HCT116 (cell line): Measurements from ENCODE around the gene GPC4. TPM values are rescaled to one million over a fixed set of nuclear protein-coding genes. Genes with fewer than 3 reads are reported as not detected.

Experiments used
- ATAC-seq: fragments of 200-7000 bp; cut with Tn5 transposase; 2 replicates; pipeline ENCODE4 v1.9.1; 2020; ENCODE audit warnings: mild to moderate bottlenecking, moderate library complexity
- BruUV-seq: library from RNA; stranded (reverse); fragments of 400-500 nt; replicated peaks from 2 replicates; lab custom pipeline; 2021; lab: Mats Ljungman, UMichigan
- CTCF ChIA-PET: fragments of 300-600 bp; sonication (Branson Sonifier 250); formaldehyde crosslinking; loops from one replicate; lab custom pipeline; 2021; ENCODE audit warnings: antibody characterized with exemption; lab: Charles Lee
- POLR2A ChIA-PET: fragments of 300-600, 350-600 bp; sonication (Branson Sonifier 250); formaldehyde crosslinking; loops from one replicate; lab custom pipeline; 2021; ENCODE audit warnings: antibody characterized with exemption; lab: Charles Lee
- RAD21 ChIA-PET, 2 experiments: fragments of 300-600 bp; sonication (Branson Sonifier 250); formaldehyde crosslinking; loops; one replicate each; lab custom pipeline; 2023; ENCODE audit warnings: low total read pairs in 2 of 2; ENCODE audit not compliant: uncharacterized antibody in 2 of 2, unreplicated experiment in 2 of 2, low non-redundant PET in 1 of 2; lab: Charles Lee
- DNase-seq: peaks from one replicate; pipeline ENCODE4 v3.0.0-alpha.2; 2010; ENCODE audit warnings: low read depth, low spot score
- H2AFZ ChIP-seq: fragments of 200-600 bp; shearing (Covaris generic), sonication (generic); 2 replicates; pipeline ENCODE4 v1.6.1; 2017; ENCODE audit warnings: low read depth, mixed run types, mixed read lengths, antibody characterized with exemption, low read length; ENCODE audit not compliant: poor library complexity, severe bottlenecking
- H3K27ac ChIP-seq: 2 replicates; pipeline ENCODE4 v1.5.1; 2012; ENCODE audit warnings: low read depth, low read length
- H3K27me3 ChIP-seq: fragments of 200-600 bp; sonication (generic); 2 replicates; pipeline ENCODE4 v1.6.1; 2016; ENCODE audit warnings: mixed run types, low read length, mixed read lengths; ENCODE audit not compliant: insufficient read depth
- H3K36me3 ChIP-seq, 2 experiments: fragments of 200-500 bp in 1 of 2; fragments of 200-600 bp in 1 of 2; sonication (Bioruptor generic) in 1 of 2; sonication (generic) in 1 of 2; 2 replicates each; pipeline versions ENCODE4 v1.5.1 to v1.6.1; 2014 to 2016; ENCODE audit warnings: low read length in 2 of 2, inconsistent platforms in 1 of 2, mixed read lengths in 1 of 2, mixed run types in 1 of 2; ENCODE audit not compliant: insufficient read depth in 2 of 2, control insufficient read depth in 1 of 2
- H3K4me1 ChIP-seq, 2 experiments: fragments of 200-600 bp in 1 of 2; sonication (generic) in 1 of 2; 2 replicates each; pipeline versions ENCODE4 v1.5.1 to v1.6.1; 2012 to 2017; ENCODE audit warnings: low read length in 2 of 2, inconsistent platforms in 1 of 2, mild to moderate bottlenecking in 1 of 2, mixed read lengths in 1 of 2, mixed run types in 1 of 2, moderate library complexity in 1 of 2; ENCODE audit not compliant: insufficient read depth in 2 of 2, control insufficient read depth in 1 of 2
- H3K4me2 ChIP-seq: fragments of 200-600 bp; sonication (generic); 2 replicates; pipeline ENCODE4 v1.6.1; 2017; ENCODE audit warnings: mixed run types, low read length, mixed read lengths
- H3K4me3 ChIP-seq, 2 experiments: fragments of 200-600 bp in 1 of 2; sonication (generic) in 1 of 2; replicated peaks in 1 of 2; 2 replicates each; pipeline ENCODE4 v1.5.1; 2011 to 2016; ENCODE audit warnings: low read length in 2 of 2, control low read depth in 1 of 2, low read depth in 1 of 2, mild to moderate bottlenecking in 1 of 2, mixed read lengths in 1 of 2, mixed run types in 1 of 2
- H3K79me2 ChIP-seq: fragments of 200-600 bp; sonication (generic); 2 replicates; pipeline ENCODE4 v1.6.1; 2017; ENCODE audit warnings: mild to moderate bottlenecking, mixed run types, low read length, moderate library complexity, mixed read lengths; ENCODE audit not compliant: insufficient read depth
- H3K9ac ChIP-seq: fragments of 200-600 bp; sonication (generic); 2 replicates; pipeline ENCODE4 v1.6.1; 2016; ENCODE audit warnings: low read length, mixed read lengths
- H3K9me2 ChIP-seq: fragments of 200-600 bp; sonication (generic), shearing (Covaris generic); 2 replicates; pipeline ENCODE4 v1.6.1; 2017; ENCODE audit warnings: mixed run types, mild to moderate bottlenecking, moderate library complexity; ENCODE audit not compliant: insufficient read depth
- H3K9me3 ChIP-seq, 2 experiments: fragments of 200-500 bp in 1 of 2; fragments of 200-600 bp in 1 of 2; sonication (Bioruptor generic) in 1 of 2; sonication (generic) in 1 of 2; 2 replicates each; pipeline ENCODE4 v1.6.1; 2014 to 2017; ENCODE audit warnings: low read length in 2 of 2, mixed read lengths in 2 of 2, inconsistent platforms in 1 of 2, low read depth in 1 of 2, mild to moderate bottlenecking in 1 of 2, mixed run types in 1 of 2, moderate library complexity in 1 of 2; ENCODE audit not compliant: control insufficient read depth in 1 of 2, insufficient read depth in 1 of 2
- H4K20me1 ChIP-seq: fragments of 200-600 bp; sonication (generic), shearing (Covaris generic); 2 replicates; pipeline ENCODE4 v1.6.1; 2017; ENCODE audit warnings: mixed run types, mild to moderate bottlenecking, moderate library complexity; ENCODE audit not compliant: insufficient read depth
- CBX3 ChIP-seq: IDR thresholded peaks from 2 replicates; pipeline ENCODE4 v1.6.1; 2012; ENCODE audit warnings: low read depth
- CEBPB ChIP-seq: IDR thresholded peaks from 2 replicates; pipeline ENCODE4 v1.6.1; 2012; ENCODE audit warnings: low read depth
- ELF1 ChIP-seq: IDR thresholded peaks from 2 replicates; pipeline ENCODE4 v1.6.1; 2012; ENCODE audit warnings: low read depth, borderline replicate concordance
- FOSL1 ChIP-seq: IDR thresholded peaks from 2 replicates; pipeline ENCODE4 v1.6.1; 2012; ENCODE audit warnings: low read depth
- MAX ChIP-seq: IDR thresholded peaks from 2 replicates; pipeline ENCODE4 v1.6.1; 2012
- POLR2AphosphoS5 ChIP-seq: IDR thresholded peaks from 2 replicates; pipeline ENCODE4 v1.6.1; 2011; ENCODE audit warnings: mild to moderate bottlenecking, low read depth, low read length, moderate library complexity
- RAD21 ChIP-seq: IDR thresholded peaks from 2 replicates; pipeline ENCODE4 v1.6.1; 2012; ENCODE audit warnings: low read depth, mild to moderate bottlenecking
- REST ChIP-seq: IDR thresholded peaks from 2 replicates; pipeline ENCODE4 v1.6.1; 2012; ENCODE audit warnings: low read depth
- SIN3A ChIP-seq: IDR thresholded peaks from 2 replicates; pipeline ENCODE4 v1.6.1; 2012; ENCODE audit warnings: low read depth
- SRF ChIP-seq: IDR thresholded peaks from 2 replicates; pipeline ENCODE4 v1.6.1; 2012; ENCODE audit warnings: low read depth
- TCF7L2 ChIP-seq: IDR thresholded peaks from 2 replicates; pipeline ENCODE4 v1.7.0; 2011; ENCODE audit warnings: borderline replicate concordance, inconsistent platforms; ENCODE audit not compliant: insufficient read depth, insufficient read length; ENCODE audit errors: extremely low read depth
- YY1 ChIP-seq: IDR thresholded peaks from 2 replicates; pipeline ENCODE4 v1.6.1; 2011; ENCODE audit warnings: low read length, low read depth, moderate library complexity, mild to moderate bottlenecking; ENCODE audit not compliant: insufficient replicate concordance; ENCODE audit errors: extremely low read depth
- ZBTB33 ChIP-seq: IDR thresholded peaks from 2 replicates; pipeline ENCODE4 v1.6.1; 2011; ENCODE audit warnings: mild to moderate bottlenecking, low read length, moderate library complexity; ENCODE audit not compliant: insufficient replicate concordance; ENCODE audit errors: extremely low read depth
- ZFX ChIP-seq: fragments of 450-650 bp; IDR thresholded peaks from 2 replicates; pipeline ENCODE4 v1.6.1; 2017
- ZNF274 ChIP-seq: fragments of 200-500 bp; sonication (Bioruptor generic); IDR thresholded peaks from 2 replicates; pipeline ENCODE4 v1.6.1; 2014; ENCODE audit warnings: mild to moderate bottlenecking, low read depth, low read length, inconsistent platforms
- intact Hi-C: fragments of 100-400 bp; cut with micrococcal nuclease; formaldehyde crosslinking; loops from 2 replicates; pipeline ENCODE4 v1.10.0; 2022
- total RNA-seq: library from RNA; stranded (reverse); gene quantifications from one replicate; pipeline ENCODE4 v1.2.1, GENCODE V29; 2021; ENCODE audit not compliant: unreplicated experiment

GPC4 gene
- total RNA-seq, 1 experiment from 2014 or later: 9.7 TPM

- intact Hi-C loops: no loop called here
- H3K27me3 ChIP-seq: no peaks in the 10 kb centered on the region
- no peak for TF ChIP-seq ZNF274
- H3K4me3 ChIP-seq: no peak overlapping the region
- H3K27ac ChIP-seq: no peak overlapping the region
- ChIA-PET POLR2A (no interaction called here), RAD21 (no interaction called here), CTCF (no interaction called here)
- no peak overlapping the region for H2AFZ ChIP-seq
- H4K20me1 ChIP-seq: no peaks in the 10 kb centered on the region
- no peaks in the 10 kb centered on the region for H3K9me2 ChIP-seq
- DNase-seq (no peak), ATAC-seq (no peak)
- BruUV-seq: no TSS peak
- H3K4me2 ChIP-seq: no peak overlapping the region
- H3K4me1 ChIP-seq: no peaks in the 10 kb centered on the region
- H3K9me3 ChIP-seq: no peaks in the 10 kb centered on the region
- H3K79me2 ChIP-seq: no peaks in the 10 kb centered on the region
- no peaks in the 10 kb centered on the region for H3K36me3 ChIP-seq
- no peak overlapping the region for H3K9ac ChIP-seq
Observed at GRCh38 chrX:133314281-133314680, 101.0 kb downstream of the GPC4 start.

DNA sequence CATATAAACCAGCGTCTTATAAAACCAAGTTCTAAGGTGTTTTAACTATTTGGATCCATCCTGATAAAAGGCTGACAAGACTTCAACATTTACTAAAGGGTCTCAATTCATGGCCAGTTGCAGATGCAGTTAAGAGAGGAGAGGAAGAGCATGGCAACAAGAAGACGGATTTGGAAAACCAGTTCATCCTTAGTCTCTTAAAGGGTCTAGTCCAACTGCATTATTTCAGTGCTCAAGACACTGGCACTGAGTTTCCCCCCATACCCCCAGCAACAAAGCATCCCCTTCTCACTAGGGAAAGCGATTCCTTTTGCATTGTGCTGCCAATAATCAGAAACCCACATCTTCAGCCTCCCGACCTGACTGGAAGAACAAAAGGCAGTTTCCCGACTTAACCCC lies 106.8 kb downstream of the GPC4 start:
- no peak overlapping the region for H3K4me2 ChIP-seq
- H4K20me1 ChIP-seq: no peaks in the 10 kb centered on the region
- ATAC-seq (no peak), DNase-seq (no peak)
- H3K79me2 ChIP-seq: no peaks in the 10 kb centered on the region
- ChIA-PET RAD21 (no interaction called here), CTCF (no interaction called here), POLR2A (no interaction called here)
- intact Hi-C loops: no loop called here
- TF ChIP-seq CEBPB (no peak), SRF (no peak), ELF1 (no peak), SIN3A (no peak), CBX3 (no peak), ZBTB33 (no peak), ZFX (no peak), REST (no peak), POLR2AphosphoS5 (no peak), TCF7L2 (no peak), MAX (no peak), RAD21 (no peak), FOSL1 (no peak), ZNF274 (no peak), YY1 (no peak)
- H3K9me3 ChIP-seq: no peaks in the 10 kb centered on the region
- H3K4me3 ChIP-seq: no peak overlapping the region
- H3K27me3 ChIP-seq: no peaks in the 10 kb centered on the region
- no peak overlapping the region for H3K9ac ChIP-seq
- H3K9me2 ChIP-seq: no peaks in the 10 kb centered on the region
- no peak overlapping the region for H2AFZ ChIP-seq
- BruUV-seq: no TSS peak
- H3K4me1 ChIP-seq: no peaks in the 10 kb centered on the region
- H3K36me3 ChIP-seq: no peaks in the 10 kb centered on the region
- no peak overlapping the region for H3K27ac ChIP-seq
